HEK293 (cell line): Measurements from ENCODE around the gene GOLGA3.

ENCODE experiments used
- CTCF ChIA-PET: fragments of 350-600 bp; formaldehyde crosslinking; extraction: SDS; loops from one replicate; lab custom pipeline; 2021; ENCODE audit warnings: antibody characterized with exemption; lab: Yijun Ruan, JAX
- POLR2A ChIA-PET: fragments of 300-600 bp; formaldehyde crosslinking; extraction: SDS; loops from one replicate; lab custom pipeline; 2020; ENCODE audit warnings: antibody characterized with exemption, inconsistent platforms; lab: Yijun Ruan, JAX
- H3K27ac ChIP-seq: fragments of 200-500 bp; sonication (Bioruptor generic); 2 replicates; pipeline ENCODE4 v1.5.1; 2014; ENCODE audit warnings: low read depth, low read length, control low read depth, inconsistent platforms; ENCODE audit errors: extremely low read depth
- H3K36me3 ChIP-seq, 2 experiments: fragments of 200-500 bp in 1 of 2; sonication (Bioruptor generic) in 1 of 2; 1 replicate in 1 of 2; 2 replicates in 1 of 2; pipeline ENCODE4 v1.5.1; 2014 to 2017; ENCODE audit warnings: inconsistent platforms in 2 of 2, low read length in 2 of 2; ENCODE audit not compliant: control insufficient read depth in 2 of 2, insufficient read depth in 1 of 2
- H3K4me1 ChIP-seq: fragments of 200-500 bp; sonication (Bioruptor generic); 2 replicates; pipeline ENCODE4 v1.5.1; 2014; ENCODE audit warnings: mild to moderate bottlenecking, low read length, inconsistent platforms; ENCODE audit not compliant: control insufficient read depth, insufficient read depth
- H3K4me3 ChIP-seq: 2 replicates; pipeline ENCODE4 v1.5.1; 2011; ENCODE audit warnings: low read depth, mild to moderate bottlenecking, control low read depth, low read length, moderate library complexity
- H3K9me3 ChIP-seq: fragments of 200-500 bp; sonication (Bioruptor generic); 2 replicates; pipeline ENCODE4 v1.5.1; 2014; ENCODE audit warnings: low read depth, low read length, inconsistent platforms; ENCODE audit not compliant: control insufficient read depth, insufficient read depth
- CTCF ChIP-seq: fragments of 450-650 bp; formaldehyde crosslinking; IDR thresholded peaks from 2 replicates; pipeline ENCODE4 v1.5.1; 2016; ENCODE audit warnings: missing biosample characterization, missing genetic modification characterization
- GLIS1 ChIP-seq: fragments of 450-650 bp; formaldehyde crosslinking; IDR thresholded peaks from 2 replicates; pipeline ENCODE4 v1.5.1; 2016; ENCODE audit warnings: missing biosample characterization, missing genetic modification characterization
- HOXC10 ChIP-seq: sonication (generic); formaldehyde crosslinking; IDR thresholded peaks from 2 replicates; pipeline ENCODE4 v1.8.1; 2023; ENCODE audit warnings: mild to moderate bottlenecking, missing genetic modification reagents
- MYNN ChIP-seq: fragments of 450-650 bp; formaldehyde crosslinking; IDR thresholded peaks from 2 replicates; pipeline ENCODE4 v1.5.1; 2016; ENCODE audit warnings: missing biosample characterization, missing genetic modification characterization, borderline replicate concordance
- PATZ1 ChIP-seq: fragments of 450-650 bp; formaldehyde crosslinking; IDR thresholded peaks from 2 replicates; pipeline ENCODE4 v1.5.1; 2016; ENCODE audit warnings: missing biosample characterization, missing genetic modification characterization
- PBX3 ChIP-seq: sonication (generic); formaldehyde crosslinking; IDR thresholded peaks from 2 replicates; pipeline ENCODE4 v1.8.1; 2022; ENCODE audit warnings: mild to moderate bottlenecking, moderate library complexity, missing genetic modification reagents
- PRDM1 ChIP-seq: fragments of 450-650 bp; formaldehyde crosslinking; IDR thresholded peaks from 2 replicates; pipeline ENCODE4; 2016; ENCODE audit warnings: missing biosample characterization, missing genetic modification characterization
- SCRT2 ChIP-seq: fragments of 450-650 bp; formaldehyde crosslinking; IDR thresholded peaks from 2 replicates; pipeline ENCODE4 v1.5.1; 2016; ENCODE audit warnings: missing biosample characterization, missing genetic modification characterization
- ZBTB1 ChIP-seq: fragments of 450-650 bp; formaldehyde crosslinking; IDR thresholded peaks from 2 replicates; pipeline ENCODE4 v1.5.1; 2016; ENCODE audit warnings: missing biosample characterization, missing genetic modification characterization
- ZBTB11 ChIP-seq: fragments of 450-650 bp; formaldehyde crosslinking; conservative IDR thresholded peaks from 2 replicates; pipeline ENCODE4 v1.5.1; 2016; ENCODE audit warnings: low read depth, missing biosample characterization, missing genetic modification characterization
- ZFP3 ChIP-seq: fragments of 450-650 bp; formaldehyde crosslinking; IDR thresholded peaks from 2 replicates; pipeline ENCODE4 v1.5.1; 2016; ENCODE audit warnings: low read depth, missing biosample characterization, missing genetic modification characterization
- ZNF132 ChIP-seq: fragments of 450-650 bp; formaldehyde crosslinking; IDR thresholded peaks from 2 replicates; pipeline ENCODE4 v1.5.1; 2017; ENCODE audit warnings: missing biosample characterization, missing genetic modification characterization, borderline replicate concordance
- ZNF133 ChIP-seq: fragments of 450-650 bp; formaldehyde crosslinking; IDR thresholded peaks from 2 replicates; pipeline ENCODE4 v1.5.1; 2016; ENCODE audit warnings: missing biosample characterization, missing genetic modification characterization
- ZNF138 ChIP-seq: fragments of 450-650 bp; formaldehyde crosslinking; IDR thresholded peaks from 2 replicates; pipeline ENCODE4 v1.5.1; 2016; ENCODE audit warnings: missing biosample characterization, missing genetic modification characterization, borderline replicate concordance
- ZNF140 ChIP-seq: fragments of 450-650 bp; formaldehyde crosslinking; IDR thresholded peaks from 2 replicates; pipeline ENCODE4 v1.5.1; 2016; ENCODE audit warnings: missing biosample characterization, missing genetic modification characterization
- ZNF146 ChIP-seq: fragments of 450-650 bp; formaldehyde crosslinking; IDR thresholded peaks from 2 replicates; pipeline ENCODE4 v1.5.1; 2016; ENCODE audit warnings: missing biosample characterization, missing genetic modification characterization
- ZNF169 ChIP-seq: fragments of 450-650 bp; formaldehyde crosslinking; IDR thresholded peaks from 2 replicates; pipeline ENCODE4 v1.5.1; 2016; ENCODE audit warnings: missing biosample characterization, missing genetic modification characterization
- ZNF174 ChIP-seq: fragments of 450-650 bp; formaldehyde crosslinking; IDR thresholded peaks from 2 replicates; pipeline ENCODE4 v1.5.0; 2017; ENCODE audit warnings: missing biosample characterization, mild to moderate bottlenecking, missing genetic modification characterization
- ZNF274 ChIP-seq, 2 experiments: fragments of 200-500 bp in 1 of 2; fragments of 450-650 bp in 1 of 2; sonication (Bioruptor generic) in 1 of 2; formaldehyde crosslinking in 1 of 2; IDR thresholded peaks; 2 replicates each; pipeline versions ENCODE4 v1.5.1 to v1.6.1; 2014 to 2016; ENCODE audit warnings: borderline replicate concordance in 1 of 2, inconsistent platforms in 1 of 2, low read length in 1 of 2, missing biosample characterization in 1 of 2, missing genetic modification characterization in 1 of 2
- ZNF350 ChIP-seq: fragments of 450-650 bp; formaldehyde crosslinking; IDR thresholded peaks from 2 replicates; pipeline ENCODE4 v1.5.0; 2017; ENCODE audit warnings: missing biosample characterization, mild to moderate bottlenecking, missing genetic modification characterization
- ZNF404 ChIP-seq: fragments of 450-650 bp; formaldehyde crosslinking; IDR thresholded peaks from 2 replicates; pipeline ENCODE4 v1.5.1; 2017; ENCODE audit warnings: missing biosample characterization, missing genetic modification characterization
- ZNF501 ChIP-seq: fragments of 450-650 bp; formaldehyde crosslinking; IDR thresholded peaks from 2 replicates; pipeline ENCODE4 v1.5.1; 2016; ENCODE audit warnings: missing biosample characterization, missing genetic modification characterization
- ZNF510 ChIP-seq: fragments of 450-650 bp; formaldehyde crosslinking; IDR thresholded peaks from 2 replicates; pipeline ENCODE4 v1.5.1; 2018; ENCODE audit warnings: mild to moderate bottlenecking, missing genetic modification characterization, missing biosample characterization; ENCODE audit not compliant: insufficient replicate concordance
- ZNF623 ChIP-seq: fragments of 450-650 bp; formaldehyde crosslinking; IDR thresholded peaks from 2 replicates; pipeline ENCODE4 v1.5.1; 2016; ENCODE audit warnings: missing biosample characterization, missing genetic modification characterization
- ZNF639 ChIP-seq: fragments of 450-650 bp; formaldehyde crosslinking; IDR thresholded peaks from 2 replicates; pipeline ENCODE4 v1.5.1; 2016; ENCODE audit warnings: missing biosample characterization, missing genetic modification characterization
- ZNF692 ChIP-seq: fragments of 450-650 bp; formaldehyde crosslinking; IDR thresholded peaks from 2 replicates; pipeline ENCODE4 v1.5.1; 2016; ENCODE audit warnings: missing biosample characterization, missing genetic modification characterization

The GOLGA3 gene

GRCh38 chr12:132803888-132804287 is 24.8 kb downstream of the GOLGA3 start:
- no peak overlapping the region for H3K27ac ChIP-seq
- ChIA-PET CTCF (no interaction called here), POLR2A (no interaction called here)
- peaks cover 33 to 86% of the 10 kb centered on the region in 2 experiments for H3K36me3 ChIP-seq
- no peak overlapping the region for H3K4me3 ChIP-seq
- no peaks in the 10 kb centered on the region for H3K4me1 ChIP-seq
- no peaks in the 10 kb centered on the region for H3K9me3 ChIP-seq
- TF ChIP-seq HOXC10 (CRISPR knock-in tag) = no peak
- no peak for TF ChIP-seq ZNF350
- TF ChIP-seq PBX3 (CRISPR knock-in tag) = no peak
- no peak for TF ChIP-seq ZNF404 (tag by site-specific recombination)
- no peak for TF ChIP-seq ZNF140 (tag by site-specific recombination)
- no peak for TF ChIP-seq ZNF501 (tag by site-specific recombination)
- TF ChIP-seq ZNF639 (tag by site-specific recombination) = no peak
- no peak for TF ChIP-seq ZNF169 (tag by site-specific recombination)
- no peak for TF ChIP-seq ZNF146
- no peak for TF ChIP-seq ZNF133 (tag by site-specific recombination)
- TF ChIP-seq PATZ1 (tag by site-specific recombination) = no peak
- no peak for TF ChIP-seq SCRT2
- TF ChIP-seq ZNF132 (tag by site-specific recombination) = no peak
- no peak for TF ChIP-seq ZNF692
- no peak for TF ChIP-seq GLIS1 (tag by site-specific recombination)
- no peak for TF ChIP-seq ZBTB1 (tag by site-specific recombination)

- CTCF ChIA-PET = interaction anchor here (0.5 kb wide), 1 partner anchor 9 kb away, joined by 3 read pairs; no protein-coding TSS in a partner anchor
- TF ChIP-seq ZNF174 (no peak), ZFP3 (no peak), PRDM1 (no peak), ZNF623 (no peak), ZNF274 (IDR thresholded peaks at IDR 0.05; ENCODE audit: low read length) (no peak), ZNF274 (tag by site-specific recombination; IDR thresholded peaks at IDR 0.05; ENCODE audit: borderline replicate concordance) (no peak), CTCF (no peak), ZNF510 (tag by site-specific recombination) (no peak), MYNN (tag by site-specific recombination) (no peak), ZNF138 (tag by site-specific recombination) (no peak), ZBTB11 (tag by site-specific recombination) (no peak)
Measured at GRCh38 chr12:132803125-132803524, 25.5 kb downstream of the GOLGA3 start.

More at GRCh38 chr12:132803125-132803524, 25.5 kb downstream of the GOLGA3 start:
- Histone ChIP-seq H3K27ac (no peak overlapping the region), H3K4me1 (no peaks in the 10 kb centered on the region), H3K4me3 (no peak overlapping the region), H3K36me3 (peaks cover 33 to 86% of the 10 kb centered on the region in 2 experiments), H3K9me3 (no peaks in the 10 kb centered on the region)
- POLR2A ChIA-PET = no interaction called here
